NOMO-1 treated with DMSO at 0.1 percent for 48 hours (cell line): ENCODE results near the gene LIPT1.
"Not testable (repeated sequence)": the region's sequence is repeated elsewhere in the genome, so short reads cannot be mapped to it uniquely, and the experiment has no call there.

Experiments used
- DNase-seq: peaks from one replicate; lab custom pipeline; 2025; ENCODE audit not compliant: unreplicated experiment; lab: John Stamatoyannopoulos, UW

Gene LIPT1

DNA sequence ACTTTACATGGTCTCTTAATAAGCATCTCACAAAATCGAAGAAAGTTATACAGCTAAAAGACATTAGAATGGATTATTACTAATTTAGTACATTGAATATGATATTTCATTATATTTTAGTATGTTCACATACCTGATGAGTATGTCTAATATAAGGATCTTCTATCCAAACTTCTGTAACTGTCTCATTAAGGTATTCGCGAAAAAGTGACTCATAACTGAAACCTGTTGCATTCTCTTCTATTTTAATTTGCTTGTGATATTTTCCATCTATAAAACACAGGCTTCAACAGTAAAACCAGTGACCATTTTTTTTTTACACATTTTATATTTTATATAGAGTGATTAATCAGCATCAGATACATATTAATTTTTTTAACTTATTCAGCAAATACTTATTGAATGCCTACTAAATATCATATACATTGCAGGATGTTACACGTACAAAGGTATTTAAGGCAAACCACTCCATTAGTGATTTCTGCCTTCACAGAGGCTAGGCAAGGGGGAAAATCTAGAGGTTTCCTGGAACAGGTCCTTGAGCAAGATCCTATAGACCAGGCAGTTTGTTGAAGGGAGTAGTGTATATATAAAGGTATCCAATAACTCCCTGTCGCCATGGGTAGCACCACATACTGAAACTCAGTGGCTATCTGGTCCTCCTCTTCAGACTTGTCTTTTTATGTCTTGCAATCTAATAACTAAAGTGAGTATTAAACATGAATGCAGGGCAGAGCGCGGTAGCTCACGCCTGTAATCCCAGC lies 16.8 kb downstream of the LIPT1 start:
- DNase-seq, result no peak

DNA sequence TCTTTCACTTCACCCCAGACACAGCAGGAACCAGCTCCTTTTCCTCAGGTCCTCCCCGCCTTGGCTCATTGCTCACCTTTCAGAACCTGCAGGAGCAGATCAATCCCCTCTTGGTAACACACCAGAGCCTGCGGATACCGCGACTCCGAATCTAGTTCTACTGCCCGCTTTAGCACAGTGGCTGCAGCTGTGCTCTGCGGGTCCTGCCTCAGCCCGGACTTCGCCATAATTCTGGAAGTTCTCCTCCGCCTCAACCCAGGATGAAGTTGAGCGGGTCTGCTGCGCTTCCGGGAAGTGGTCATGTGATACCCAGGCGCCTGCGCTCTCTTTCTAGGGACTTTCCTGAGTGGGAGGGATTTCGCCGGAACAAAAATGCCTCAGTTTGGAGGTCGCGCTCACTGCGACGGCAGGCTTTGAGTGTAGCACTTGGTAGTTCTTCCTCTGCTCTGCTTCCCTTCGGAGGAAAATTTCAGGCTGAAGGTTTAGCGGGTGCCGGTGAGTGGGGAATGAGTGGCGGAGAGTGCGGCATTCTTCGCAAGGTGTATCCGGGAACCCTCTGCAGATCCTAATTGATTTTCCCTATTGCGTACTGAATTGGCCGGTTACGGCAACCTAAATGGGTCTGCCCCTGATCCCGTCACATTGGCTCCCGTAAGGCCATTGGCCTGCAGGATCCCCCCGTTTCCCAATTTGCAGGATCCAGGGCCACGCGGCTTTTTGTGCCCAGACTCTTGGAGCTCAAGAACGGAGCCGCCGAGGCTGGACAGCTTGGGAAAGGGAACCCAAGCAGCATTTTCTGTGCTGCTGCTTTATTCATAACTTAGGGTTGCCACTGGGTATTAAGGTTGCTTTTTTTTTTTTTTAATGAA lies 26.2 kb downstream of the LIPT1 start, which contains the start of the genes MITD1 and MRPL30:
MITD1 (minus strand) TSS at position 304 of the 869 bp plus-strand sequence; CDS start at position 227, 77 bp downstream.
MRPL30 (plus strand) TSS at position 430 of the 869 bp plus-strand sequence. CDS start 5,020 bp downstream, outside the sequence.
- peak; percentile 91 for DNase-seq

DNA sequence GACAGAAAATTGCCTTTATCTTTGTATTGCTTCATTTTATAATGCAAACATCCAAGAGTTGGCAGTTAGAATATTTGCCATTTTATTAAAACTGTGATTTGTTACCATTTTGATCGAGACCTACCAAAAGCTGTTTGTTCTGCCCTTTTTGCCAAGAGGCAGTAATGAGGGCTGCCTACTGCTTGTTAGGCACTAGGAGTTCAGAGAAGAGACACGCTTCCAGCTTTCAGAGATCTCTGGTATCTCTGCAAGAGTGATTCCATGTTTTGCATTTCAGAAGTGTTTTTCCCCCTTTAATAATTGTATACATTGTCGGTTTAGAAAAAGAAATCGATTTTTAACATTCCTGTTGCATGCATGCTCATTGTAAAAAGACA lies 26.8 kb downstream of the LIPT1 start:
- DNase-seq, result peak; percentile 15

GRCh38 chr2:99183025-99183424 lies 28.3 kb downstream of the LIPT1 start:
- no peak for DNase-seq

GRCh38 chr2:99184811-99185210 lies 30.0 kb downstream of the LIPT1 start:
- DNase-seq, result no peak

DNA sequence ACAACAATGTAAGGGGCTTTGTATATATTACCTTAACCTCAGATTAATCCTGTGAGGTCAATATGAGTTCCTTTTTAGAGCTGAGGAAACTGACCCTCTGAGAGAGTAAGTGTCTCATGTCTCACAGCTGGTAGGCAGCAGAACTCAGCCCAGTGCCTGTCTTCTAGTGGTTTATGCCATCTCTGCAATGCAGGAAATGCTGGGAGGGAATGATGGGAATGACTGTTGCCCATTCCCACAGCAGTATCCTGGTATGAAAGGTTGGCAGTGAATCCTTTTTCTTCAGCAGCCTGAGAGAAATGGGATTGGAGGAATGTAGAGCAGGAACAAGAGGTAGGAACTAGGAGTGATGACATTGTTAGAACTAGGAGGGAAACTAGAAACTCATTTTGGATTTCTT lies 32.2 kb downstream of the LIPT1 start:
- no peak for DNase-seq

DNA sequence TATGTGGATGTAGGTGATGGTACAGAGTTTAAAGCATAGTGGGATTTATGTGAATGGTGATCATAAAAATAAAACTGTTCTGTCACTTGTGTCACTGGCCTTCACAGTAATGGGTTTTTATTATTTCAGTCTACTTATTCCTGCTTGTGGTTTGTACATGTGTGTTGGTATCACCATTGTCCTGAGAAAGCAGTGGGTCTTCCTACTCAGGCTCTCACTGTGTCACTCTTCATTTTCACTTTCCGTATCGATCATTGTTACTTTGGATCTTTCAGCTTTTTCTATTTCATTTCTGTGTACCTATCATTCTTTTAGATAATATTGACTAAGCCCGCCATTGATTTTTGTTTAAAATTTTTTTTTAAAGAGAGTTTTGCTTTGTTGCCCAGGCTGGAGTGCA lies 33.6 kb downstream of the LIPT1 start:
- no peak for DNase-seq

DNA sequence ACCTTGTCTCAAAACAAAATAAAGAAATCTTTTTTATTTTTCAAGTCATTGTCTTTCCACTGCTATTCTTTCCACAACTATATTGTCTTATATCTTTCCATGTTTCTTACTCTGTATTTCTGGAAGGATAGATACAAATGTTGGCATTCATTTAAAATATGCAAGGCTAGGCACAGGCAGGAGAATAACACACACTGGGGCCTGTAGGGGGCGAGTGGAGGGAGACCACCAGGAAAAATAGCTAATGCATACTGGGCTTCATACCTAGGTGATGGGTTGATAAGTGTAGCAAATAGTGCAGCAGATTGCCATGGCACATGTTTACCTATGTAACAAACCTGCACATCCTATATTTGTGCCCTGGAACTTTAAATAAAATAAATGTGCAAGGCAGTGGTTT lies 35.8 kb downstream of the LIPT1 start:
- no peak for DNase-seq

GRCh38 chr2:99192364-99192763 lies 37.6 kb downstream of the LIPT1 start:
- not testable (repeated sequence) for DNase-seq

GRCh38 chr2:99198103-99198841 lies 43.5 kb downstream of the LIPT1 start:
- DNase-seq, result no peak

DNA sequence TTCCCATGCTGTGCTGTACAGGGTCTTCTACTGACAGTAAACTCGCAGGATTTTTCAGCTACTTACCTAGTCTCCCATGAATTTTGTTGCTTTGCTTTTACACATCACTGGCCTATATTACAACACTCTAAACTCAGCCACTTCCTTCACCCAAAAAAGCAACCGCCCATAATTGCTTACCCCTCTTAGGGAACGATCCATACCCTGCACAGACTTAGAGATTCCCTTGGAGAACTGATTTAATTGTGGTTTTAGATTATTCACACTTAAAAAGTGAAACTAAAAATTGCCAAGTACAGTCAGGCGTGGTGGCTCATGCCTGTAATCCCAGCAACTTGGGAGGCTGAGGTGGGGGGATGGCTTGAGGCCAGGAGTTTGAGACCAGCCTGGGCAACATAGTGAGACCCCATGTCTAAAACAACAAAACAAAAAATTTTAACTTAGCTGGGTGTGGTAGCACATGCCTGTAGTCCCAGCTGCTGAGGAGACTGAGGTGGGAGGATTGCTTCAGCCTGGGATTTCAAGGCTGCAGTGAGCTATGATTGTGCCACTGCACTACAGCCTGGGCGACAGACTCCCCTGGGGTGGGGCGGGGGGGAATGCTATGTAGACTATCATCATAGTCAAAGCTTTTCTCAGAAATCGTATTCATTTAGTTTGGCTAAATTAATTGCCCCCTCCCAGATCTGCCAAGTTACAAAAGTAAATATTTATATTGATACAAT lies 45.5 kb downstream of the LIPT1 start:
- DNase-seq, result peak; percentile 54

- DNase-seq, result no peak
These were observed 47.4 kb downstream of the LIPT1 start for GRCh38 chr2:99201959-99202678.

GRCh38 chr2:99205491-99205890 lies 50.7 kb downstream of the LIPT1 start:
- no peak for DNase-seq
